ENCODE measurements around the gene PON2.

- TF ChIP-seq, protein P1, sequence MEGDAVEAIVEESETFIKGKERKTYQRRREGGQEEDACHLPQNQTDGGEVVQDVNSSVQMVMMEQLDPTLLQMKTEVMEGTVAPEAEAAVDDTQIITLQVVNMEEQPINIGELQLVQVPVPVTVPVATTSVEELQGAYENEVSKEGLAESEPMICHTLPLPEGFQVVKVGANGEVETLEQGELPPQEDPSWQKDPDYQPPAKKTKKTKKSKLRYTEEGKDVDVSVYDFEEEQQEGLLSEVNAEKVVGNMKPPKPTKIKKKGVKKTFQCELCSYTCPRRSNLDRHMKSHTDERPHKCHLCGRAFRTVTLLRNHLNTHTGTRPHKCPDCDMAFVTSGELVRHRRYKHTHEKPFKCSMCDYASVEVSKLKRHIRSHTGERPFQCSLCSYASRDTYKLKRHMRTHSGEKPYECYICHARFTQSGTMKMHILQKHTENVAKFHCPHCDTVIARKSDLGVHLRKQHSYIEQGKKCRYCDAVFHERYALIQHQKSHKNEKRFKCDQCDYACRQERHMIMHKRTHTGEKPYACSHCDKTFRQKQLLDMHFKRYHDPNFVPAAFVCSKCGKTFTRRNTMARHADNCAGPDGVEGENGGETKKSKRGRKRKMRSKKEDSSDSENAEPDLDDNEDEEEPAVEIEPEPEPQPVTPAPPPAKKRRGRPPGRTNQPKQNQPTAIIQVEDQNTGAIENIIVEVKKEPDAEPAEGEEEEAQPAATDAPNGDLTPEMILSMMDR (IDR thresholded peaks at IDR 0.05; ENCODE audit: insufficient read depth, low read length, poor library complexity, severe bottlenecking): no peak
- TF ChIP-seq EZH2phosphoT487 (conservative IDR thresholded peaks at IDR 0.05; ENCODE audit: low read length): no peak
Measured at GRCh38 chr7:95470452-95470851, 35.6 kb upstream of the PON2 start.
